Neural cell (in vitro differentiated cells): ENCODE data around the gene SREBF1. TPM values are rescaled to one million over a fixed set of nuclear protein-coding genes. Genes with fewer than 3 reads are reported as not detected.

Experiments
- H2AFZ ChIP-seq: fragments of 200-600, 300-800 bp; sonication (generic), shearing (Covaris generic); 2 replicates; pipeline ENCODE4 v1.6.0; 2014; ENCODE audit warnings: low read depth, mild to moderate bottlenecking, antibody characterized with exemption, low read length, moderate library complexity
- H3F3A ChIP-seq: fragments of 200-600 bp; shearing (Covaris generic); 2 replicates; pipeline ENCODE4 v1.6.1; 2016; ENCODE audit warnings: mild to moderate bottlenecking, moderate library complexity, mixed read lengths, antibody characterized with exemption, low read length; ENCODE audit not compliant: insufficient read depth, poor library complexity, severe bottlenecking
- H3K27ac ChIP-seq: fragments of 200-600, 300-800 bp; sonication (generic), shearing (Covaris generic); 2 replicates; pipeline ENCODE4 v1.5.1; 2014; ENCODE audit warnings: mild to moderate bottlenecking, low read length, moderate library complexity
- H3K27me3 ChIP-seq: fragments of 300-800, 200-600 bp; sonication (generic), shearing (Covaris generic); 2 replicates; pipeline ENCODE4 v1.6.0; 2014; ENCODE audit warnings: mild to moderate bottlenecking, low read depth, low read length, moderate library complexity; ENCODE audit not compliant: insufficient read depth
- H3K36me3 ChIP-seq: fragments of 300-800, 200-600 bp; sonication (generic), shearing (Covaris generic); 2 replicates; pipeline ENCODE4 v1.5.1; 2014; ENCODE audit warnings: mild to moderate bottlenecking, antibody characterized with exemption, low read length, moderate library complexity; ENCODE audit not compliant: insufficient read depth
- H3K4me2 ChIP-seq: fragments of 300-800, 200-600 bp; sonication (generic), shearing (Covaris generic); 2 replicates; pipeline ENCODE4 v1.6.0; 2014; ENCODE audit warnings: mild to moderate bottlenecking, low read length
- H3K4me3 ChIP-seq: fragments of 300-800, 200-600 bp; sonication (generic), shearing (Covaris generic); 2 replicates; pipeline ENCODE4 v1.5.1; 2014; ENCODE audit warnings: mild to moderate bottlenecking, low read length, moderate library complexity
- H3K79me2 ChIP-seq: fragments of 200-600 bp; shearing (Covaris generic); replicated peaks from 2 replicates; pipeline ENCODE4 v1.6.0; 2014; ENCODE audit warnings: mild to moderate bottlenecking, low read length, moderate library complexity; ENCODE audit not compliant: insufficient read depth
- H3K9ac ChIP-seq: fragments of 300-800, 200-600 bp; sonication (generic), shearing (Covaris generic); 2 replicates; pipeline ENCODE4 v1.6.1; 2016; ENCODE audit warnings: mild to moderate bottlenecking, low read length, mixed read lengths
- H3K9me2 ChIP-seq: fragments of 200-600 bp; shearing (Covaris generic); 2 replicates; pipeline ENCODE4 v1.6.1; 2016; ENCODE audit warnings: mild to moderate bottlenecking, low read length, mixed read lengths; ENCODE audit not compliant: insufficient read depth
- H3K9me3 ChIP-seq: fragments of 200-600, 300-800 bp; sonication (generic), shearing (Covaris generic); 2 replicates; pipeline ENCODE4 v1.6.1; 2016; ENCODE audit warnings: mild to moderate bottlenecking, mixed run types, low read length, moderate library complexity, mixed read lengths
- H4K20me1 ChIP-seq: fragments of 200-600 bp; shearing (Covaris generic); 2 replicates; pipeline ENCODE4 v1.6.1; 2016; ENCODE audit warnings: mild to moderate bottlenecking, mixed run types; ENCODE audit not compliant: insufficient read depth
- CTCF ChIP-seq: fragments of 450-650 bp; IDR thresholded peaks from 2 replicates; pipeline ENCODE4 v1.5.1; 2014; ENCODE audit warnings: antibody characterized with exemption, mild to moderate bottlenecking, moderate library complexity; ENCODE audit not compliant: poor library complexity, severe bottlenecking
- EP300 ChIP-seq: fragments of 450-650 bp; conservative IDR thresholded peaks from 2 replicates; pipeline ENCODE4 v1.6.1; 2014; ENCODE audit warnings: antibody characterized with exemption, mild to moderate bottlenecking, moderate library complexity; ENCODE audit not compliant: poor library complexity, severe bottlenecking
- EZH2 ChIP-seq: fragments of 200-600, 300-800 bp; shearing (Covaris generic), sonication (generic); IDR thresholded peaks from 2 replicates; pipeline ENCODE4 v1.6.1; 2014; ENCODE audit warnings: antibody characterized with exemption, low read length, borderline replicate concordance, mild to moderate bottlenecking; ENCODE audit not compliant: insufficient read depth, poor library complexity, severe bottlenecking
- MXI1 ChIP-seq: fragments of 450-650 bp; conservative IDR thresholded peaks from 2 replicates; pipeline ENCODE4 v1.6.1; 2014; ENCODE audit warnings: antibody characterized with exemption, mild to moderate bottlenecking; ENCODE audit not compliant: poor library complexity, severe bottlenecking
- POLR2AphosphoS5 ChIP-seq: IDR thresholded peaks from 2 replicates; pipeline ENCODE4 v1.6.1; 2012
- RAD21 ChIP-seq: fragments of 450-650 bp; conservative IDR thresholded peaks from 2 replicates; pipeline ENCODE4 v1.6.1; 2014; ENCODE audit warnings: antibody characterized with exemption, mild to moderate bottlenecking, moderate library complexity
- REST ChIP-seq: IDR thresholded peaks from 2 replicates; pipeline ENCODE4 v1.6.1; 2012; ENCODE audit warnings: borderline replicate concordance
- SMC3 ChIP-seq: fragments of 450-650 bp; conservative IDR thresholded peaks from 2 replicates; pipeline ENCODE4 v1.6.1; 2014; ENCODE audit warnings: antibody characterized with exemption, mild to moderate bottlenecking, moderate library complexity; ENCODE audit not compliant: poor library complexity
- TAF1 ChIP-seq: IDR thresholded peaks from 2 replicates; pipeline ENCODE4 v1.6.1; 2012; ENCODE audit warnings: low read depth
- polyA plus RNA-seq: library from polyadenylated mRNA; depleted of rRNA; stranded (reverse); fragments of >200 nt; gene quantifications from 2 replicates; pipeline ENCODE4 v1.2.3, GENCODE V29; 2014

SREBF1 gene
- polyA plus RNA-seq, 1 donor from 2014 or later = 22.5 TPM

GRCh38 chr17:17784657-17785267 is 52.0 kb downstream of the SREBF1 start:
- H2AFZ ChIP-seq = no peak overlapping the region
- H4K20me1 ChIP-seq = peaks cover 4% of the 10 kb centered on the region
- no peaks in the 10 kb centered on the region for H3K36me3 ChIP-seq
- H3K79me2 ChIP-seq = peaks cover 72% of the 10 kb centered on the region
- H3K4me3 ChIP-seq = peak overlapping the region; percentile 89
- H3K9me2 ChIP-seq = no peaks in the 10 kb centered on the region
- H3F3A ChIP-seq = no peaks in the 10 kb centered on the region
- peak overlapping the region; percentile 94 for H3K9ac ChIP-seq
- peak overlapping the region; percentile 46 for H3K4me2 ChIP-seq
- no peaks in the 10 kb centered on the region for H3K9me3 ChIP-seq
- no peaks in the 10 kb centered on the region for H3K27me3 ChIP-seq
- H3K27ac ChIP-seq = peak overlapping the region; percentile 96
- no peak for TF ChIP-seq TAF1
- peak; percentile 31 for TF ChIP-seq CTCF
- TF ChIP-seq EP300 = no peak
- no peak for TF ChIP-seq EZH2

DNA sequence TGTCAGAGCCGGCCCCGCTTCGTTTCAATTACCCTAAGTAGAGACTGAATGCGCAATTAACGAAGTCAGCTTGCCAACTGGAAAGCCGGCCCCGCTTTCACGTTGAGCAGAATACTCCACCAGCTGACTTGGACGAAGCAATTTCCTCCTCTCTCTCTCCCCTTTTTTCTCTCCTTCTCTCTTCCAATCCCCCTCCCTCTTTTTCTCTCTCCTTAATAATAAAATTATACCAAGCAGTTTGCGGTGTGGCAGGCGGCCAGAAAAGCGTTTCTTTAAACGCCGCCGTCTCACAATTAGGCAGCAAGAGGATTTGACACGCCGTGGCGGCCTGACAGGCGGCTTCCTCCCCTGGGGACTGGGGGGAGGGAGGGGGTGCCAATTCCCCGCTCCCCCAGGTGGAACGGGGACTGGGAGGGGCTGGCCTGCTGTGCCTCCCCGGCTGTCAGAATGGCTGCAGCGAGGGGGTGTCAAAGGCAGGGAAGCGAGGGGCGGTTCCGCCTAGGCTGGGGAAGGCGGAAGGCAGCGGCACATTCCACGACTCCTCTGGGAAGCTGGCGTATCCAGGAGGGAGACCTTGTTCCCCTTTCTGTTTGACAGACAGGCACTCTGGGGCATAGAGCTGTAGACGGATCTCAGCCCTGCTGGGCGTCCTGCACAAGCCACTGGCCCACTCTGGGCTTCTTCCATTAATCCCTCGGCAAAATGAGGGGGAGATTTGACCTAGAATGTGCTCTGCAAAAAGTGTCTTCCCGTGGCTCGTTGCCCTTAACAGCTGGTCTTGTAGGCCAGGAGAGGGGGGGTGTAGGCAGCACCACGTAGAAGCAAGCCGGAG is 52.7 kb downstream of the SREBF1 start:
- Histone ChIP-seq H3K27me3 (no peaks in the 10 kb centered on the region), H2AFZ (no peak overlapping the region), H3K4me3 (peak overlapping the region; percentile 89), H4K20me1 (peaks cover 4% of the 10 kb centered on the region), H3K4me2 (peak overlapping the region; percentile 46), H3K36me3 (no peaks in the 10 kb centered on the region), H3K9me3 (no peaks in the 10 kb centered on the region), H3F3A (no peaks in the 10 kb centered on the region), H3K79me2 (peaks cover 71% of the 10 kb centered on the region), H3K9me2 (no peaks in the 10 kb centered on the region), H3K27ac (peak overlapping the region; percentile 96), H3K9ac (peak overlapping the region; percentile 94)
- peak; percentile 73 for TF ChIP-seq EP300
- TF ChIP-seq CTCF = no peak
- no peak for TF ChIP-seq EZH2
- TF ChIP-seq MXI1 = peak; percentile 38
- TF ChIP-seq REST = peak; percentile 44
- peak; percentile 74 for TF ChIP-seq POLR2AphosphoS5
- peak; percentile 4 for TF ChIP-seq SMC3
- TF ChIP-seq RAD21 = no peak
- peak; percentile 54 for TF ChIP-seq TAF1
